K562 (cell line): ENCODE data around the gene POLD1. TPM values are rescaled to one million over a fixed set of nuclear protein-coding genes. Genes with fewer than 3 reads are reported as not detected.

Experiments used
- ATAC-seq: fragments of 200-7000 bp; cut with Tn5 transposase; 3 replicates; pipeline ENCODE4 v1.9.1; 2020; ENCODE audit warnings: moderate library complexity
- BruUV-seq: library from RNA; stranded (reverse); fragments of 400-500 nt; replicated peaks from 2 replicates; lab custom pipeline; 2021; lab: Mats Ljungman, UMichigan
- CTCF ChIA-PET: fragments of 300-600 bp; formaldehyde crosslinking; extraction: SDS; loops from one replicate; lab custom pipeline; 2021; ENCODE audit warnings: low intra/inter-chr PET ratio; lab: Yijun Ruan, JAX
- POLR2A ChIA-PET: fragments of 300-600, 350-650 bp; sonication (Branson Sonifier 250); formaldehyde crosslinking; extraction: SDS; loops from one replicate; lab custom pipeline; 2021; ENCODE audit warnings: antibody characterized with exemption, inconsistent platforms; lab: Yijun Ruan, JAX
- DNase-seq, 4 experiments: peaks; one replicate each; pipeline versions ENCODE4 v3.0.0 to v3.0.0-alpha.2; 2011 to 2018; ENCODE audit warnings: low spot score in 3 of 4, mixed read lengths in 3 of 4; ENCODE audit errors: extremely low read depth in 1 of 4
- FAIRE-seq: peaks from 2 replicates; lab custom pipeline; 2011; peaks lifted over from hg19 to GRCh38; lab: Jason Lieb, UNC
- H2AFZ ChIP-seq: 2 replicates; pipeline ENCODE4 v1.6.0; 2011; ENCODE audit warnings: low read depth, low read length, control low read depth, inconsistent platforms
- H3K27ac ChIP-seq: fragments of 200-600 bp; 3 replicates; pipeline ENCODE4 v1.8.0; 2011; ENCODE audit warnings: low read depth, mild to moderate bottlenecking, control low read depth, inconsistent platforms, low read length, moderate library complexity, mixed read lengths; ENCODE audit errors: extremely low read depth
- H3K27me3 ChIP-seq, 2 experiments: fragments of 300-600 bp in 1 of 2; 2 replicates in 1 of 2; 3 replicates in 1 of 2; pipeline versions ENCODE4 v1.6.0 to v1.8.0; 2011; ENCODE audit warnings: inconsistent platforms in 2 of 2, low read length in 2 of 2, mild to moderate bottlenecking in 1 of 2, mixed read lengths in 1 of 2, moderate library complexity in 1 of 2; ENCODE audit not compliant: control insufficient read depth in 2 of 2, insufficient read depth in 2 of 2
- H3K36me3 ChIP-seq: fragments of 300-600 bp; 3 replicates; pipeline ENCODE4 v1.8.0; 2011; ENCODE audit warnings: mild to moderate bottlenecking, low read length, inconsistent platforms; ENCODE audit not compliant: control insufficient read depth, insufficient read depth
- H3K4me1 ChIP-seq, 2 experiments: fragments of 200-600 bp in 1 of 2; replicated peaks in 1 of 2; 2 replicates in 1 of 2; 3 replicates in 1 of 2; pipeline versions ENCODE4 v1.5.1 to v1.8.0; 2011; ENCODE audit warnings: inconsistent platforms in 2 of 2, low read length in 2 of 2, mild to moderate bottlenecking in 1 of 2, mixed read lengths in 1 of 2, moderate library complexity in 1 of 2; ENCODE audit not compliant: control insufficient read depth in 2 of 2, insufficient read depth in 2 of 2
- H3K4me2 ChIP-seq: 2 replicates; pipeline ENCODE4 v1.6.1; 2011; ENCODE audit warnings: low read length, control low read depth, inconsistent platforms, mixed read lengths; ENCODE audit not compliant: insufficient read depth
- H3K4me3 ChIP-seq: fragments of 200-600 bp; sonication (generic), shearing (Covaris generic); 2 replicates; pipeline ENCODE4 v1.5.1; 2016; ENCODE audit warnings: control low read depth, inconsistent platforms
- H3K79me2 ChIP-seq: fragments of 200-600 bp; 3 replicates; pipeline ENCODE4 v1.8.0; 2011; ENCODE audit warnings: low read length, inconsistent platforms; ENCODE audit not compliant: control insufficient read depth, insufficient read depth
- H3K9ac ChIP-seq, 2 experiments: 2 replicates each; pipeline versions ENCODE4 v1.6.0 to v1.6.1; 2011; ENCODE audit warnings: low read depth in 2 of 2, low read length in 2 of 2, control low read depth in 1 of 2, inconsistent platforms in 1 of 2, mild to moderate bottlenecking in 1 of 2, mixed read lengths in 1 of 2; ENCODE audit not compliant: insufficient read depth in 1 of 2
- H3K9me1 ChIP-seq: one replicate; pipeline ENCODE4 v1.6.0; 2011; ENCODE audit warnings: inconsistent platforms, mild to moderate bottlenecking, low read length, moderate library complexity; ENCODE audit not compliant: control insufficient read depth, insufficient read depth
- H3K9me3 ChIP-seq: replicated peaks from 2 replicates; pipeline ENCODE4 v1.5.1; 2011; ENCODE audit warnings: low read depth, low read length, inconsistent platforms; ENCODE audit not compliant: control insufficient read depth, insufficient read depth
- H4K20me1 ChIP-seq: replicated peaks from 2 replicates; pipeline ENCODE4 v1.6.1; 2011; ENCODE audit warnings: low read length, inconsistent platforms, mixed read lengths; ENCODE audit not compliant: control insufficient read depth, insufficient read depth
- CHAMP1 ChIP-seq: fragments of 450-650 bp; IDR thresholded peaks from 2 replicates; pipeline ENCODE4 v1.6.1; 2016; ENCODE audit warnings: mild to moderate bottlenecking
- MLX ChIP-seq, 2 experiments: fragments of 450-650 bp in 1 of 2; sonication (generic) in 1 of 2; formaldehyde crosslinking; conservative IDR thresholded peaks; 2 replicates each; pipeline versions ENCODE4 v1.4.0 to v1.8.1; 2020 to 2022; ENCODE audit warnings: mild to moderate bottlenecking in 1 of 2, missing genetic modification reagents in 1 of 2
- NFIC ChIP-seq: fragments of 450-650 bp; IDR thresholded peaks from 2 replicates; pipeline ENCODE4 v1.6.1; 2017; ENCODE audit warnings: mild to moderate bottlenecking, inconsistent platforms
- PHF8 ChIP-seq: fragments of 200-600 bp; sonication (generic); IDR thresholded peaks from 2 replicates; pipeline ENCODE4 v1.6.1; 2012; ENCODE audit warnings: mixed run types, mild to moderate bottlenecking, inconsistent platforms, low read length, moderate library complexity, borderline replicate concordance
- POLR2G ChIP-seq: fragments of 200-400 bp; formaldehyde crosslinking; IDR thresholded peaks from 2 replicates; pipeline ENCODE4 v1.6.1; 2017; ENCODE audit warnings: low read depth, mild to moderate bottlenecking, antibody characterized with exemption, low read length, moderate library complexity
- RBFOX2 ChIP-seq: fragments of 200-400 bp; formaldehyde crosslinking; IDR thresholded peaks from 2 replicates; pipeline ENCODE4 v1.6.1; 2017; ENCODE audit warnings: low read depth, mild to moderate bottlenecking, low read length, moderate library complexity
- WGBS: fragments of 100-300 bp; shearing (Covaris generic); methylation state at CpG from one replicate; pipeline ENCODE4 v1.1.6; 2016; ENCODE audit warnings: low coverage, mixed read lengths; ENCODE audit not compliant: insufficient coverage; ENCODE audit errors: missing lambda C conversion rate; 5-methylcytosine and 5-hydroxymethylcytosine counted together
- in situ Hi-C: fragments of 300-500 bp; cut with MboI; formaldehyde crosslinking; loops from 4 replicates; pipeline ENCODE4 v1.15.0; 2018; ENCODE audit warnings: inconsistent platforms, mixed read lengths
- intact Hi-C: fragments of 100-400 bp; cut with micrococcal nuclease; formaldehyde crosslinking; loops from 2 replicates; pipeline ENCODE4 v1.14.2; 2022
- polyA plus RNA-seq, 8 experiments: library from polyadenylated mRNA; depleted of rRNA in 4 of 8; stranded (reverse) in 5 of 8; unstranded in 3 of 8; fragments of >200 nt; fragmentation: Nextera tagmentation in 2 of 8; fragmentation: Illumina TruSeq in 1 of 8; extraction: Ambion mirVana in 2 of 8; extraction: Trizol in 1 of 8; gene quantifications; 2 replicates each; pipeline versions ENCODE4 v1.2.1 to v1.2.3, GENCODE V29; 2011 to 2014; ENCODE audit warnings: inconsistent platforms in 1 of 8, missing spikeins in 1 of 8
- total RNA-seq, 7 experiments: library from RNA; depleted of rRNA in 6 of 7; stranded (reverse); fragments of >200 nt in 6 of 7; fragmentation: Illumina TruSeq in 2 of 7; extraction: Trizol in 2 of 7; gene quantifications; 2 replicates each; pipeline versions ENCODE4 v1.2.1 to v1.2.3, GENCODE V29; 2011 to 2021; ENCODE audit warnings: low replicate concordance in 1 of 7

The POLD1 gene
- total and polyA plus RNA-seq, 9 of the 15 experiments (the other 6 are each of a cell fraction or from before 2014, with no cell fraction given), result 1.3 to 312 (median 47.8) TPM

- in situ Hi-C loops (no loop called here), intact Hi-C loops (no loop called here)
- WGBS, result 81% methylated on average over 8 of the region's 8 CpGs
- Histone ChIP-seq H4K20me1 (peaks cover 2% of the 10 kb centered on the region), H3K4me2 (no peak overlapping the region), H3K79me2 (peaks cover 46% of the 10 kb centered on the region), H3K9me1 (no peaks in the 10 kb centered on the region)
- DNase-seq, result peak in 1 of 4 experiments; percentile 6
- POLR2A ChIA-PET, result interaction anchor here (0.6 kb wide), 1 partner anchor 10 kb away, joined by 3 read pairs; no protein-coding TSS in a partner anchor
- FAIRE-seq, result no peak
- BruUV-seq, result no TSS peak
- no peak for ATAC-seq
- TF ChIP-seq RBFOX2 (peak; percentile 59), POLR2G (peak; percentile 40), NFIC (peak; percentile 52), MLX (CRISPR knock-in tag; conservative IDR thresholded peaks at IDR 0.05) (no peak), CHAMP1 (no peak), PHF8 (no peak)
- TF ChIP-seq, all 486 proteins: peak for 3
- peak overlapping the region in 1 of 2 experiments; percentile 79; a peak in 2 of 4 replicates for H3K9ac ChIP-seq
- H3K27me3 ChIP-seq, result no peaks in the 10 kb centered on the region
- peaks cover 61% of the 10 kb centered on the region; the same call in 2 of the 3 replicates for H3K36me3 ChIP-seq
- H3K4me3 ChIP-seq, result no peak overlapping the region
- H3K27ac ChIP-seq, result peak overlapping the region; percentile 26; the same call in 1 of the 3 replicates
- CTCF ChIA-PET, result no interaction called here
- H3K4me1 ChIP-seq, result peaks cover 21 to 74% of the 10 kb centered on the region in 2 experiments
- H2AFZ ChIP-seq, result no peak overlapping the region
- no peaks in the 10 kb centered on the region for H3K9me3 ChIP-seq
Measured at GRCh38 chr19:50380751-50381151, 3.4 kb upstream of the POLD1 start.
